OCI-LY7 (cell line): ENCODE results near the gene IL17RD. TPM values are rescaled to one million over a fixed set of nuclear protein-coding genes. Genes with fewer than 3 reads are reported as not detected.

Experiments
- BruUV-seq: library from RNA; stranded (reverse); fragments of 400-500 nt; replicated peaks from 2 replicates; lab custom pipeline; 2021; lab: Mats Ljungman, UMichigan
- CTCF ChIA-PET: fragments of 300-600 bp; sonication (Branson Sonifier 250); formaldehyde crosslinking; loops from one replicate; lab custom pipeline; 2022; ENCODE audit warnings: antibody characterized with exemption; ENCODE audit not compliant: unreplicated experiment; lab: Charles Lee
- POLR2A ChIA-PET: fragments of 300-600 bp; sonication (Branson Sonifier 250); formaldehyde crosslinking; loops from one replicate; lab custom pipeline; 2022; ENCODE audit warnings: antibody characterized with exemption; lab: Charles Lee
- DNase-seq: peaks from one replicate; pipeline ENCODE4 v3.0.0-alpha.2; 2015; ENCODE audit warnings: low spot score
- H2AFZ ChIP-seq: fragments of 200-600 bp; sonication (generic), shearing (Covaris generic); 2 replicates; pipeline ENCODE4 v1.6.1; 2014; ENCODE audit warnings: mild to moderate bottlenecking, antibody characterized with exemption, low read length, moderate library complexity
- H3K27ac ChIP-seq: fragments of 200-600 bp; sonication (generic); 2 replicates; pipeline ENCODE4 v1.5.1; 2014; ENCODE audit warnings: mixed run types, low read depth, mild to moderate bottlenecking, moderate library complexity, low read length, inconsistent platforms; ENCODE audit not compliant: poor library complexity, severe bottlenecking
- H3K36me3 ChIP-seq: fragments of 200-600 bp; sonication (generic); 2 replicates; pipeline ENCODE4 v1.6.1; 2014; ENCODE audit warnings: mild to moderate bottlenecking, antibody characterized with exemption, low read length, moderate library complexity, mixed read lengths; ENCODE audit not compliant: insufficient read depth
- H3K4me1 ChIP-seq: fragments of 200-600 bp; sonication (generic); 2 replicates; pipeline ENCODE4 v1.5.1; 2014; ENCODE audit warnings: mild to moderate bottlenecking, low read length; ENCODE audit not compliant: insufficient read depth, poor library complexity, severe bottlenecking
- H3K4me2 ChIP-seq: fragments of 200-600 bp; sonication (generic); 2 replicates; pipeline ENCODE4 v1.6.1; 2014; ENCODE audit warnings: mild to moderate bottlenecking, low read length
- H3K4me3 ChIP-seq: fragments of 200-600 bp; sonication (generic); 2 replicates; pipeline ENCODE4 v1.5.1; 2014; ENCODE audit warnings: mild to moderate bottlenecking, low read depth, low read length; ENCODE audit not compliant: poor library complexity, severe bottlenecking
- H3K79me2 ChIP-seq: fragments of 200-600 bp; sonication (generic); 2 replicates; pipeline ENCODE4 v1.6.1; 2016; ENCODE audit warnings: low read depth, mild to moderate bottlenecking, low read length, moderate library complexity, mixed read lengths; ENCODE audit not compliant: insufficient read depth
- H3K9me2 ChIP-seq: fragments of 200-600 bp; sonication (generic); 2 replicates; pipeline ENCODE4 v1.6.1; 2016; ENCODE audit warnings: mild to moderate bottlenecking, low read length, mixed read lengths; ENCODE audit not compliant: insufficient read depth
- H3K9me3 ChIP-seq: fragments of 200-600 bp; sonication (generic); 2 replicates; pipeline ENCODE4 v1.6.1; 2014; ENCODE audit warnings: mild to moderate bottlenecking, mixed run types, low read length, mixed read lengths
- H4K20me1 ChIP-seq: fragments of 200-600 bp; sonication (generic); 2 replicates; pipeline ENCODE4 v1.6.1; 2014; ENCODE audit warnings: mild to moderate bottlenecking, antibody characterized with exemption, low read length, moderate library complexity, mixed read lengths; ENCODE audit not compliant: insufficient read depth
- CTCF ChIP-seq: fragments of 200-600 bp; sonication (generic); conservative IDR thresholded peaks from 2 replicates; pipeline ENCODE4 v1.5.1; 2014; ENCODE audit warnings: mild to moderate bottlenecking, antibody characterized with exemption, low read length, moderate library complexity, mixed read lengths
- EZH2phosphoT487 ChIP-seq: fragments of 200-600 bp; sonication (generic); IDR thresholded peaks from 2 replicates; pipeline ENCODE4 v1.6.1; 2018; ENCODE audit warnings: low read depth, borderline replicate concordance, mild to moderate bottlenecking, mixed run types, antibody characterized with exemption, low read length, moderate library complexity, mixed read lengths
- intact Hi-C: fragments of 100-400 bp; cut with micrococcal nuclease; formaldehyde crosslinking; loops from one replicate; pipeline ENCODE4 v1.10.0; 2022; ENCODE audit not compliant: unreplicated experiment
- total RNA-seq, 2 experiments: library from RNA; depleted of rRNA in 1 of 2; stranded (reverse); fragments of >200 nt in 1 of 2; shearing (Covaris generic) in 1 of 2; gene quantifications; 2 replicates each; pipeline ENCODE4 v1.2.3, GENCODE V29; 2014 to 2022

IL17RD gene
- total RNA-seq, 2 experiments from 2014 or later = 0.06 to 0.36 TPM

DNA sequence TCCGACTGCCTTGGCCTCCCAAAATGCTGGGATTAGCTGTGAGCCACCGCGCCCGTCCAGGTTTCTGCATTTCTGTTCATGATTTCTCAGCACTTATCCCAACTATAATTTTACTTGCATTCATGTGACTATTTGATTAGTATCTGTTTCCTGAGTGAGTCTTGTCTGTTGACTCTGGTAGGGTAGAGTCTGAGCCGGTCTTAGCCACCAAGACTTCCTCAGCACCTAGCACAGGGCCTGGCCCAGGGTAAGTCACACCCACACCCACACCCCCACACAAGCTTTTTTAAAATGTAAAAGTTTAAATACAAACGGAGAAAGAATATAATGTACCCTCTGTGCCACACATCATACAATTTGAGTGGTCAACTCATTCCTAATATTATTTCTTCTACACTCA lies 107.8 kb downstream of the IL17RD start:
- Histone ChIP-seq H4K20me1 (no peaks in the 10 kb centered on the region), H3K9me2 (no peaks in the 10 kb centered on the region), H3K9me3 (no peaks in the 10 kb centered on the region), H3K4me1 (peaks cover 34% of the 10 kb centered on the region), H3K4me3 (no peak overlapping the region), H3K27ac (no peak overlapping the region), H3K4me2 (no peak overlapping the region), H2AFZ (no peak overlapping the region), H3K79me2 (peaks cover 7% of the 10 kb centered on the region; the same call in 1 of the 2 replicates), H3K36me3 (peaks cover 4% of the 10 kb centered on the region; the same call in 1 of the 2 replicates)
- BruUV-seq = no TSS peak
- CTCF ChIA-PET = no interaction called here
- DNase-seq = no peak
- TF ChIP-seq EZH2phosphoT487 (no peak), CTCF (no peak)
- POLR2A ChIA-PET = interaction anchor here (0.6 to 1.7 kb wide), 3 partner anchors 11 to 52 kb away, joined by 3 to 7 read pairs (median 6); no protein-coding TSS in a partner anchor
- intact Hi-C loops = no loop called here

DNA sequence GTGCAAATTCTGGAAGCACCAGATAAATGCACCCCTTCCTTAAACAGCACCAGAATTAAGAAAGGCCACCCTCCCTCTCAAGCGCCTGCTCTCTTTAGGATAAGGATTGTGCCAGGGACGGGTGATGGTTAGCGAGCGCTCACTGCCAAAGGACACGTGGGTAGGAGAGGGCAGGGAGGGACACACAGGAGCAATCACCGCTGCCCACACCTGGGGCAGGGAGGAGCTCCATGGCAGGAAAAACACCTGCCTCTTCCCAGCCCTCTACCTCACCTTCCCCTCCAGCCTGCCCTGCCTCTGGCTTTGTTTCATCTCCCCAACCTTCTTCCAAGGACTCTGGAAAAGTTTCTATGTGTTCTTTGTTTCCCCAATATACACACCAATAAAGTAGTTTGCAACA lies 112.0 kb downstream of the IL17RD start:
- Histone ChIP-seq H2AFZ (no peak overlapping the region), H3K9me3 (no peaks in the 10 kb centered on the region), H3K79me2 (peaks cover 4% of the 10 kb centered on the region; the same call in 1 of the 2 replicates), H3K9me2 (no peaks in the 10 kb centered on the region), H3K4me2 (no peak overlapping the region), H3K4me3 (no peak overlapping the region), H3K4me1 (peaks cover 29% of the 10 kb centered on the region), H4K20me1 (no peaks in the 10 kb centered on the region), H3K27ac (no peak overlapping the region), H3K36me3 (no peaks in the 10 kb centered on the region; the same call in 1 of the 2 replicates)
- no TSS peak for BruUV-seq
- intact Hi-C loops = no loop called here
- no peak for TF ChIP-seq CTCF
- TF ChIP-seq EZH2phosphoT487 = no peak
- no peak for DNase-seq
- CTCF ChIA-PET = no interaction called here
- POLR2A ChIA-PET = no interaction called here

DNA sequence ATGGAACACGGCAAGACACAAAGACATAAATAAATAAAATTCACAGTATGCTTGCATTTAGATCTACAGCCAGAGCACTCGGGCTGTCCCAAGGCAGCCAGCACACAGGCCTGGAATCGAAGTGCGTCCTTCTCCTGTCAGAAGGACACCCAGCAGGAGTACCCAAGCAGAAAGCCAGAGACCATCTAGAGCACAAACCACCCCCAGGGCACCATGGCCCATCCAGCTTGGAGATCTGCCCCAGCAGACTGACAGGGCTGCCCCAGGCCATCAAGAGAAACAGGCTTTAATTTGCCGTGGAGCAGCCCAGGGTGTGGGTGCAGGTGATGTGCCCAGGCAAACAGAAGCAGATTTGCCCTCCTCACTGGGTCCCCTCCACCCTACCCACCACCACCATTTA lies 112.5 kb downstream of the IL17RD start:
- ChIA-PET POLR2A (no interaction called here), CTCF (no interaction called here)
- TF ChIP-seq CTCF (no peak), EZH2phosphoT487 (no peak)
- intact Hi-C loops = no loop called here
- Histone ChIP-seq H3K79me2 (peaks cover 4% of the 10 kb centered on the region; the same call in 1 of the 2 replicates), H3K9me3 (no peaks in the 10 kb centered on the region), H3K4me2 (no peak overlapping the region), H3K27ac (no peak overlapping the region), H3K4me1 (peaks cover 28% of the 10 kb centered on the region), H3K36me3 (no peaks in the 10 kb centered on the region; the same call in 1 of the 2 replicates), H4K20me1 (no peaks in the 10 kb centered on the region), H2AFZ (no peak overlapping the region), H3K9me2 (no peaks in the 10 kb centered on the region), H3K4me3 (no peak overlapping the region)
- no TSS peak for BruUV-seq
- DNase-seq = no peak
